DMS114 treated with DMSO at 0.1 percent for 48 hours (cell line): ENCODE measurements around the gene ZNF264.
"Not testable (repeated sequence)": the region's sequence is repeated elsewhere in the genome, so short reads cannot be mapped to it uniquely, and the experiment has no call there.

Experiments used
- DNase-seq: peaks from one replicate; lab custom pipeline; 2025; ENCODE audit not compliant: unreplicated experiment; lab: John Stamatoyannopoulos, UW

The ZNF264 gene

DNA sequence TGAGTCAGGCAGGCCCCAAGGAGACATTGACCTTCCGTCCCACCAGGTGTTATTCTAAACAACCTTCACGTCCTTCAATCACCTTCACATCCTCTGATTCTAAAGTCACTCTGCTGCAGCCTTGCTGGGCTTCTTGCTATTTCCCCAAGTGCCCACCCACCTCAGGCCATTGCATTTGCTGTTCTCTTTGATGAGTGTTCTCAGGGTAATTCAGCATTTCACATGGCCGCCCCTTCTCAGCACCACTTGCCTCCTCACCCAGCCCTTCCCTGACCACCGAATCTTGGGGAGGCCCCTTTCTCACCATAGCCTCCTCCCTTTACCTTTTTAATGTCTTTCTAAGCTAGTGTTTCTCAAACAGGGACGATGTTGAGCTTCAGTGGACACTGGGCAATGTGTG, 53.8 kb downstream of the ZNF264 start:
- DNase-seq = no peak

GRCh38 chr19:57245959-57246358, 54.7 kb downstream of the ZNF264 start:
- DNase-seq = no peak

DNA sequence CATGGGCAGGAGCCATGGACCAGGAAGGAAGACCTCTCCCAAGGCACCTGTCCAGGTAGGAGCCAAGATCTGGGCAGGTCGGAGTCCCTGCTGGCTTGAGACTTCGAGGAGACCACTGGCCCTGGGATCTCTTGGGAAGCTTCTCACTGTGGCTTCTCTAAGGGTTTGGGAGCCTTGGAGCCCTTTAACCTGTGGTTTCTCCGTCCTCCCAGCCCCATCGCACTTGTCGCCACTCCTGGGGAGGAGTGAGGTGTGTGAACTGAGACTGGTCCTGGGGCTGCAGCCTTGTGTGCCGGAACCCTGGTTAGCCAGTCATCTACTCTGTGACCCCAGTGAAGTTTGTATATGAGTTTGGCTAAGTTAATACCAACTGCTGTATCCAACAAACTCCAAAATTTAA, 57.3 kb downstream of the ZNF264 start:
- DNase-seq = no peak

DNA sequence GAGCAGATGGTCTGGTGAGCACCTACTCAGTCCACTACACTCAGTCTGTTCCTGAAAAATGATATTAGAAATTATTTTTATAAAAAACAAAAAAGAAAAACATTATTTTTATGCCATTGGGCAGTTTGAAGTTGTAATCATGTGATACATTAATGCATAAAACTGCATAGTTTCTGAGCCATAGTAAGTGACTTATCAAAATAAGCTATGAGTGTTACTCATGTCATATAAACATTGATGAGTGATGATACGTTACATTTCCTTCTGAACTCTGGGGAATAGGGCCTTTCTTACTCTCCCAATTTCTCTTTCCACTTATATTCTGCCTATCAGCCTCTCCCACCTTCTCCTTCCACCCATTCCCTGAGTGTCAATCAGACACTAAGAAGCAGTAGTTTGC, 58.0 kb downstream of the ZNF264 start:
- no peak for DNase-seq

- DNase-seq = not testable (repeated sequence)
These were observed 62.5 kb downstream of the ZNF264 start for GRCh38 chr19:57253767-57254166.

- DNase-seq = no peak
These were observed 70.7 kb downstream of the ZNF264 start for GRCh38 chr19:57262044-57262443.

DNA sequence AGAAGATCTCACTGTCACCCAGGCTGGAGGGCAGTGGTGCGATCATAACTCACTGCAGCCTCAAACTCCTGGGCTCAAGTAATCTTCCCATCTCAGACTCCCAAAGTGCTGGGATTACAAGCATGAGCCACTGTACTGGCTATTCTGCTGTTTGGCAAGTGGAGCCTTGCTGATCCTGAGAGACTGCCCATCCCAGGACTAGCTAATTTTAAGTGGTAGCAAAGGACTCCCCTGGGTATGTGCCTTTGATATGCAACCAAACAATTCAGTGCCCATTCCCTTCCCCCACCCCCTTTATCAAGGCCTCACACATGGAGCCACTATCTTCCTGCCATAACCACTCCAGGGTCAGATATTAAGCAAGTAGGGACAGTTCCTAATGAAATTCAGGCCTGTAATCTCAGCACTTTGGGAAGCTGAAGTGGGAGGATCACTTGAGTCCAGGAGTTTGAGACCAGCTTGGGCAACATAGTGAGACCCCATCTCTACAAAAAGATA, 72.0 kb downstream of the ZNF264 start:
- no peak for DNase-seq

- no peak for DNase-seq
These were observed 76.0 kb downstream of the ZNF264 start for GRCh38 chr19:57267291-57267690.

GRCh38 chr19:57269515-57270250, 78.4 kb downstream of the ZNF264 start:
- DNase-seq = no peak

DNA sequence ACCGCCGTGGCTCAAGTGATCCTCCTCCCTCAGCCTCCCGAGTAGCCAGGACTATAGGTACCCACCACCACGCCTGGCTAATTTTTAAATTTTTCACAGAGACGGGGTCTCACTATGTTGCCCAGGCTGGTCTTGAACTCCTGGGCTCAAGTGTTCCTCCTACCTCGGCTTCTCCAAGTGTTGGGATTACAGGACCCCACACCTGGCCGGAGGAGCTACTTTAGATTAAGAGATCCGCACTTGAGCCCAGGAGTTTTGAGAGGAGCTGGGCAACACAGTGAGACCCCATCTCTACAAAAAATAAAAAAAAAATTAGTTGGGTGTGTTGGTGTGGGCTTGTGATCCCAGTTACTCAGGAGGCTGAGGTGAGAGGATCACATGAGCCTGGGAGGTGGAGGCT, 80.0 kb downstream of the ZNF264 start:
- no peak for DNase-seq
